Measurements from ENCODE around the gene OR6C70. TPM values are rescaled to one million over a fixed set of nuclear protein-coding genes. Genes with fewer than 3 reads are reported as not detected.
"Not testable (repeated sequence)": the region's sequence is repeated elsewhere in the genome, so short reads cannot be mapped to it uniquely, and the experiment has no call there.

Gene OR6C70
- total RNA-seq, 1 experiment from 2014 or later, result not detected

DNA sequence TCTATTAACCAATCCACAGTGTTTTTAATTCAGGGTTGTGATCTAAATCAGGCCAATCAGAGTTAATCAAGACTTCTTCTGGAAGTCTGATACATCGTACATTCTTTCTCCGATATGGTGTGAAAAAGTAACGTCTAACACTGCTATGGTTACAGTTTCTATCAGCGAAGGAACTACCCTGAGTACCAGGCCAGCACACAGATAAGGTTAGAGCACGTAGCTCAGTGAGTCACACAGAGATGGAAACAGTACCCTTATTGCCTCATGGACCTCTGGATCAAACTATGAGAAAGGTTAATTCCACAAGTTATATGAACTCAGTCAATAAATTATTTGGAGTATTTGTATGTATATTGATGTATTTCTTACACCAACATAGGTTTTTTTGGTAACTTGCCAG is 25.6 kb upstream of the OR6C70 start:
- Mint-ChIP-seq H3K4me3 (ENCODE audit: unreplicated experiment) (no peak overlapping the region), H3K9me3 (ENCODE audit: unreplicated experiment) (no peaks in the 10 kb centered on the region), H3K27me3 (ENCODE audit: insufficient read depth, unreplicated experiment) (no peaks in the 10 kb centered on the region), H3K4me1 (ENCODE audit: low read depth, unreplicated experiment) (peaks cover 14% of the 10 kb centered on the region), H3K36me3 (ENCODE audit: insufficient read depth, unreplicated experiment) (peaks cover 11% of the 10 kb centered on the region), H3K27ac (ENCODE audit: unreplicated experiment) (no peak overlapping the region)
- intact Hi-C loops (cut with micrococcal nuclease; ENCODE audit: unreplicated experiment), result no loop called here
- no peak for DNase-seq
- BruUV-seq (replicated peaks), result no TSS peak
- peaks cover 26% of the 10 kb centered on the region for H3K4me1 ChIP-seq
- ChIA-PET CTCF (no interaction called here), POLR2A (no interaction called here)
- no peaks in the 10 kb centered on the region for H3K27me3 ChIP-seq (replicated peaks; ENCODE audit: control insufficient read depth, insufficient read depth, low read length)
- no peaks in the 10 kb centered on the region for H3K9me3 ChIP-seq
- H3K36me3 ChIP-seq (ENCODE audit: control insufficient read depth, insufficient read depth, low read length), result no peaks in the 10 kb centered on the region
- TF ChIP-seq, protein P1, sequence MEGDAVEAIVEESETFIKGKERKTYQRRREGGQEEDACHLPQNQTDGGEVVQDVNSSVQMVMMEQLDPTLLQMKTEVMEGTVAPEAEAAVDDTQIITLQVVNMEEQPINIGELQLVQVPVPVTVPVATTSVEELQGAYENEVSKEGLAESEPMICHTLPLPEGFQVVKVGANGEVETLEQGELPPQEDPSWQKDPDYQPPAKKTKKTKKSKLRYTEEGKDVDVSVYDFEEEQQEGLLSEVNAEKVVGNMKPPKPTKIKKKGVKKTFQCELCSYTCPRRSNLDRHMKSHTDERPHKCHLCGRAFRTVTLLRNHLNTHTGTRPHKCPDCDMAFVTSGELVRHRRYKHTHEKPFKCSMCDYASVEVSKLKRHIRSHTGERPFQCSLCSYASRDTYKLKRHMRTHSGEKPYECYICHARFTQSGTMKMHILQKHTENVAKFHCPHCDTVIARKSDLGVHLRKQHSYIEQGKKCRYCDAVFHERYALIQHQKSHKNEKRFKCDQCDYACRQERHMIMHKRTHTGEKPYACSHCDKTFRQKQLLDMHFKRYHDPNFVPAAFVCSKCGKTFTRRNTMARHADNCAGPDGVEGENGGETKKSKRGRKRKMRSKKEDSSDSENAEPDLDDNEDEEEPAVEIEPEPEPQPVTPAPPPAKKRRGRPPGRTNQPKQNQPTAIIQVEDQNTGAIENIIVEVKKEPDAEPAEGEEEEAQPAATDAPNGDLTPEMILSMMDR (IDR thresholded peaks at IDR 0.05; ENCODE audit: insufficient read depth in 1 of 2, low read depth in 1 of 2, low read length in 1 of 2, severe bottlenecking in 1 of 2, unreplicated experiment in 1 of 2), result no peak
- no peak overlapping the region for H3K4me3 ChIP-seq (ENCODE audit: low read depth, low read length)

DNA sequence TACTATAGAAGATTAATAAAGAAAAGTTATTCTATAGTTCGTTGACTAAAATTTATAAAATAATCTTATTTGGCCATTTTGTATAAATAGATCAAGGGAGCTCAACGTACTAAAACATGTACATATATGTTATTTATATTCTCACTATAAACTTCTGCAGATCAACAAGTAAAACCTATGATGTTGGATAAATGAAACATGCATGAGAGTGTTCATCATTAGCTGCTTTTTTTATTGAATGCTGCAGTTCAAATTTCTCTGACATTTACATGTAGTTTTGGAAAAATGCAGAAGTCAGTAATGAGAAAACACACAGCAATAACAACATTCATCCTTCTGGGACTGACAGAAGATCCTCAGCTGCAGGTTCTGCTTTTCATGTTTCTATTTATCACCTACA is 22.1 kb upstream of the OR6C70 start, which contains the start of gene OR6C68:
Gene OR6C68, plus strand, starts transcription at position 301 of the 400 bp plus-strand sequence. Its CDS starts 0 bp downstream, at position 301.
- Mint-ChIP-seq H3K27ac (ENCODE audit: unreplicated experiment) (no peak within 1 kb of the TSS), H3K9me3 (ENCODE audit: unreplicated experiment) (no peaks in the 10 kb centered on the region), H3K27me3 (ENCODE audit: insufficient read depth, unreplicated experiment) (no peaks in the 10 kb centered on the region), H3K4me3 (ENCODE audit: unreplicated experiment) (no peak within 1 kb of the TSS), H3K36me3 (ENCODE audit: insufficient read depth, unreplicated experiment) (no peaks in the 10 kb centered on the region), H3K4me1 (ENCODE audit: low read depth, unreplicated experiment) (no peaks in the 10 kb centered on the region)
- H3K36me3 ChIP-seq (ENCODE audit: control insufficient read depth, insufficient read depth, low read length), result no peaks in the 10 kb centered on the region
- H3K9me3 ChIP-seq, result no peaks in the 10 kb centered on the region
- TF ChIP-seq, protein P1 (IDR thresholded peaks at IDR 0.05; ENCODE audit: insufficient read depth in 1 of 2, low read depth in 1 of 2, low read length in 1 of 2, severe bottlenecking in 1 of 2, unreplicated experiment in 1 of 2), result no peak
- no TSS peak for BruUV-seq (replicated peaks)
- CTCF ChIA-PET, result no interaction called here
- H3K27me3 ChIP-seq (replicated peaks; ENCODE audit: control insufficient read depth, insufficient read depth, low read length), result no peaks in the 10 kb centered on the region
- no peak for DNase-seq
- POLR2A ChIA-PET, result no interaction called here
- intact Hi-C loops (cut with micrococcal nuclease; ENCODE audit: unreplicated experiment), result no loop called here
- H3K4me1 ChIP-seq, result 0 out of 2 replicates have a peak, but pooled peaks cover 4% of the 10 kb centered on the region
- no peak within 1 kb of the TSS for H3K4me3 ChIP-seq (ENCODE audit: low read depth, low read length)

- H3K4me1 ChIP-seq; POLR2A ChIA-PET; H3K27me3 Mint-ChIP-seq (ENCODE audit: insufficient read depth, unreplicated experiment); H3K27me3 ChIP-seq (replicated peaks; ENCODE audit: control insufficient read depth, insufficient read depth, low read length); H3K4me1 Mint-ChIP-seq (ENCODE audit: low read depth, unreplicated experiment); H3K9me3 ChIP-seq; H3K36me3 ChIP-seq (ENCODE audit: control insufficient read depth, insufficient read depth, low read length); intact Hi-C loops (cut with micrococcal nuclease; ENCODE audit: unreplicated experiment); DNase-seq; H3K27ac Mint-ChIP-seq (ENCODE audit: unreplicated experiment); H3K9me3 Mint-ChIP-seq (ENCODE audit: unreplicated experiment); H3K36me3 Mint-ChIP-seq (ENCODE audit: insufficient read depth, unreplicated experiment); BruUV-seq (replicated peaks); H3K4me3 ChIP-seq (ENCODE audit: low read depth, low read length); CTCF ChIA-PET: not testable (repeated sequence)
- H3K4me3 Mint-ChIP-seq (ENCODE audit: unreplicated experiment), result peak overlapping the region; percentile 48
Measured at GRCh38 chr12:55484284-55484683, 14.3 kb upstream of the OR6C70 start.

GRCh38 chr12:55479136-55479535 is 9.2 kb upstream of the OR6C70 start:
- H3K4me3 ChIP-seq (ENCODE audit: low read depth, low read length); BruUV-seq (replicated peaks); H3K36me3 ChIP-seq (ENCODE audit: control insufficient read depth, insufficient read depth, low read length); H3K4me1 Mint-ChIP-seq (ENCODE audit: low read depth, unreplicated experiment); POLR2A ChIA-PET; DNase-seq; H3K27me3 ChIP-seq (replicated peaks; ENCODE audit: control insufficient read depth, insufficient read depth, low read length); H3K27ac Mint-ChIP-seq (ENCODE audit: unreplicated experiment); H3K27me3 Mint-ChIP-seq (ENCODE audit: insufficient read depth, unreplicated experiment); H3K36me3 Mint-ChIP-seq (ENCODE audit: insufficient read depth, unreplicated experiment); H3K4me1 ChIP-seq; H3K9me3 Mint-ChIP-seq (ENCODE audit: unreplicated experiment); CTCF ChIA-PET; H3K4me3 Mint-ChIP-seq (ENCODE audit: unreplicated experiment); intact Hi-C loops (cut with micrococcal nuclease; ENCODE audit: unreplicated experiment); H3K9me3 ChIP-seq: not testable (repeated sequence)
